WTC11 (cell line): ENCODE data around the gene MAGEA11. TPM values are rescaled to one million over a fixed set of nuclear protein-coding genes. Genes with fewer than 3 reads are reported as not detected.

ENCODE experiments used
- ATAC-seq: fragments of 200-7000 bp; cut with Tn5 transposase; 2 replicates; pipeline ENCODE4 v1.10.0; 2021; ENCODE audit warnings: mild to moderate bottlenecking, moderate library complexity
- CTCF ChIA-PET: fragments of 300-600 bp; sonication (Branson Sonifier 250); formaldehyde crosslinking; loops from one replicate; lab custom pipeline; 2021; ENCODE audit warnings: antibody characterized with exemption; lab: Charles Lee
- POLR2A ChIA-PET: fragments of 350-600 bp; sonication (Branson Sonifier 250); formaldehyde crosslinking; loops from one replicate; lab custom pipeline; 2021; ENCODE audit warnings: antibody characterized with exemption; lab: Charles Lee
- DNase-seq: peaks from one replicate; pipeline ENCODE4 v3.0.0; 2021; ENCODE audit warnings: low spot score
- H3K27ac Mint-ChIP-seq: 2 replicates; pipeline ENCODE4 v1.8.0; 2021; ENCODE audit warnings: mixed read lengths
- H3K27me3 Mint-ChIP-seq: 2 replicates; pipeline ENCODE4 v1.8.0; 2021; ENCODE audit warnings: low read depth, mild to moderate bottlenecking, moderate library complexity, mixed read lengths
- H3K36me3 Mint-ChIP-seq: 2 replicates; pipeline ENCODE4 v1.8.0; 2021; ENCODE audit warnings: mixed read lengths
- H3K4me1 Mint-ChIP-seq: 2 replicates; pipeline ENCODE4 v1.8.0; 2022; ENCODE audit warnings: mixed read lengths
- H3K4me3 Mint-ChIP-seq: 2 replicates; pipeline ENCODE4 v1.8.0; 2021; ENCODE audit warnings: mild to moderate bottlenecking, moderate library complexity, mixed read lengths
- H3K9me3 Mint-ChIP-seq: 2 replicates; pipeline ENCODE4 v1.8.0; 2021; ENCODE audit warnings: mixed read lengths
- ESRRA ChIP-seq: sonication (generic); formaldehyde crosslinking; IDR thresholded peaks from 2 replicates; pipeline ENCODE4 v1.8.1; 2022; ENCODE audit warnings: mild to moderate bottlenecking, missing genetic modification reagents, borderline replicate concordance
- GTF2I ChIP-seq: fragments of 250-450 bp; sonication (Bioruptor Pico); conservative IDR thresholded peaks from 2 replicates; pipeline ENCODE4 v1.4.0; 2021; ENCODE audit warnings: mild to moderate bottlenecking
- NFATC4 ChIP-seq: fragments of 250-450 bp; sonication (Bioruptor Pico); IDR thresholded peaks from 2 replicates; pipeline ENCODE4 v1.9.0; 2021; ENCODE audit warnings: mild to moderate bottlenecking
- NFE2L1 ChIP-seq: sonication (generic); formaldehyde crosslinking; IDR thresholded peaks from 2 replicates; pipeline ENCODE4 v1.8.1; 2023; ENCODE audit warnings: missing genetic modification reagents
- NR3C1 ChIP-seq: sonication (generic); formaldehyde crosslinking; conservative IDR thresholded peaks from 2 replicates; pipeline ENCODE4 v1.8.1; 2023; ENCODE audit warnings: low read depth, mild to moderate bottlenecking, missing genetic modification reagents
- SMAD3 ChIP-seq: sonication (generic); formaldehyde crosslinking; IDR thresholded peaks from 2 replicates; pipeline ENCODE4 v1.8.0; 2022; ENCODE audit warnings: missing genetic modification reagents, mild to moderate bottlenecking, borderline replicate concordance
- SMAD4 ChIP-seq: sonication (generic); formaldehyde crosslinking; IDR thresholded peaks from 2 replicates; pipeline ENCODE4 v1.8.0; 2022; ENCODE audit warnings: mild to moderate bottlenecking, missing genetic modification reagents
- TEAD1 ChIP-seq: sonication (generic); formaldehyde crosslinking; IDR thresholded peaks from 2 replicates; pipeline ENCODE4 v1.8.0; 2022; ENCODE audit warnings: mild to moderate bottlenecking, missing genetic modification reagents
- ZNF121 ChIP-seq: sonication (generic); formaldehyde crosslinking; IDR thresholded peaks from 2 replicates; pipeline ENCODE4 v1.8.0; 2023; ENCODE audit warnings: missing genetic modification reagents
- ZNF263 ChIP-seq: sonication (generic); formaldehyde crosslinking; IDR thresholded peaks from 2 replicates; pipeline ENCODE4 v1.8.1; 2022; ENCODE audit warnings: low read depth, mild to moderate bottlenecking, moderate library complexity, missing genetic modification reagents
- total RNA-seq: library from RNA; stranded (reverse); gene quantifications from 3 replicates; pipeline ENCODE4 v1.2.3, GENCODE V29; 2021
- TF ChIP-seq, protein P1 (sequence below): fragments of 250-450 bp; sonication (Bioruptor Pico); IDR thresholded peaks from 2 replicates; pipeline ENCODE4 v1.9.0; 2021; ENCODE audit warnings: mild to moderate bottlenecking
- TF ChIP-seq, protein P2 (sequence below): sonication (generic); formaldehyde crosslinking; IDR thresholded peaks from 2 replicates; pipeline ENCODE4 v1.8.1; 2022; ENCODE audit warnings: missing genetic modification reagents, borderline replicate concordance
- TF ChIP-seq, protein P3 (sequence below): sonication (generic); formaldehyde crosslinking; IDR thresholded peaks from 2 replicates; pipeline ENCODE4 v1.8.1; 2022; ENCODE audit warnings: low read depth, mild to moderate bottlenecking, moderate library complexity, missing genetic modification reagents, borderline replicate concordance
- TF ChIP-seq, protein P4 (sequence below): fragments of 250-450 bp; sonication (Bioruptor Pico); IDR thresholded peaks from 2 replicates; pipeline ENCODE4 v1.9.0; 2021; ENCODE audit warnings: mild to moderate bottlenecking
- TF ChIP-seq, protein P5 (sequence below): fragments of 250-450 bp; sonication (Bioruptor Pico); conservative IDR thresholded peaks from 2 replicates; pipeline ENCODE4 v1.9.0; 2021; ENCODE audit warnings: mild to moderate bottlenecking
- TF ChIP-seq, protein P6 (sequence below): sonication (generic); formaldehyde crosslinking; IDR thresholded peaks from 2 replicates; pipeline ENCODE4 v1.8.0; 2022; ENCODE audit warnings: mild to moderate bottlenecking, missing genetic modification reagents
- TF ChIP-seq, protein P7 (sequence below): fragments of 250-450 bp; sonication (Bioruptor Pico); IDR thresholded peaks from 2 replicates; pipeline ENCODE4 v1.8.0; 2021; ENCODE audit warnings: mild to moderate bottlenecking

MAGEA11 gene
- total RNA-seq, 1 experiment from 2014 or later = not detected

DNA sequence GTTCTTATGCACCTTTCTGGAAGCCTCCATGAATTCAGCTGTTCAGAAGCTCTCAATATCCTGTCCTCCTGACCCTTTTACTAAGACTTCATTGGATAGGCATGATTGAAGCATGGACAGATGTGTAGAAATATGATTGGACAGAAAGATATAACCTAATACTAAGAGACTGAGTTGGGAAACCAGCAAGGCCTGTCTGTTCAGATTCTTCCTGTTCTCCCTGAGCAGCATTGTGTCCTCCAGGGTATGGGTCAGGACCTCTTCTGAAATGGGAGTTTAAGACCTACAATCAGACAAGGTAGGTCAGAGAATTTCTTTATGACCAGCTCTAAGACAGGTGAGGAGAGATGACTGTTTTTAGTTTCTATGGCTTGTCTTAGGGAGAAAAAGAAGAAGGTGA is 23.9 kb upstream of the MAGEA11 start:
- POLR2A ChIA-PET = no interaction called here
- no peak overlapping the region for H3K27ac Mint-ChIP-seq
- no peak for ATAC-seq
- H3K27me3 Mint-ChIP-seq = peaks cover 50% of the 10 kb centered on the region
- no peak for DNase-seq
- no peak for TF ChIP-seq NFATC4 (CRISPR knock-in tag)
- TF ChIP-seq, protein P1, sequence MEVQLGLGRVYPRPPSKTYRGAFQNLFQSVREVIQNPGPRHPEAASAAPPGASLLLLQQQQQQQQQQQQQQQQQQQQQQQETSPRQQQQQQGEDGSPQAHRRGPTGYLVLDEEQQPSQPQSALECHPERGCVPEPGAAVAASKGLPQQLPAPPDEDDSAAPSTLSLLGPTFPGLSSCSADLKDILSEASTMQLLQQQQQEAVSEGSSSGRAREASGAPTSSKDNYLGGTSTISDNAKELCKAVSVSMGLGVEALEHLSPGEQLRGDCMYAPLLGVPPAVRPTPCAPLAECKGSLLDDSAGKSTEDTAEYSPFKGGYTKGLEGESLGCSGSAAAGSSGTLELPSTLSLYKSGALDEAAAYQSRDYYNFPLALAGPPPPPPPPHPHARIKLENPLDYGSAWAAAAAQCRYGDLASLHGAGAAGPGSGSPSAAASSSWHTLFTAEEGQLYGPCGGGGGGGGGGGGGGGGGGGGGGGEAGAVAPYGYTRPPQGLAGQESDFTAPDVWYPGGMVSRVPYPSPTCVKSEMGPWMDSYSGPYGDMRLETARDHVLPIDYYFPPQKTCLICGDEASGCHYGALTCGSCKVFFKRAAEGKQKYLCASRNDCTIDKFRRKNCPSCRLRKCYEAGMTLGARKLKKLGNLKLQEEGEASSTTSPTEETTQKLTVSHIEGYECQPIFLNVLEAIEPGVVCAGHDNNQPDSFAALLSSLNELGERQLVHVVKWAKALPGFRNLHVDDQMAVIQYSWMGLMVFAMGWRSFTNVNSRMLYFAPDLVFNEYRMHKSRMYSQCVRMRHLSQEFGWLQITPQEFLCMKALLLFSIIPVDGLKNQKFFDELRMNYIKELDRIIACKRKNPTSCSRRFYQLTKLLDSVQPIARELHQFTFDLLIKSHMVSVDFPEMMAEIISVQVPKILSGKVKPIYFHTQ = no peak
- TF ChIP-seq, protein P2, sequence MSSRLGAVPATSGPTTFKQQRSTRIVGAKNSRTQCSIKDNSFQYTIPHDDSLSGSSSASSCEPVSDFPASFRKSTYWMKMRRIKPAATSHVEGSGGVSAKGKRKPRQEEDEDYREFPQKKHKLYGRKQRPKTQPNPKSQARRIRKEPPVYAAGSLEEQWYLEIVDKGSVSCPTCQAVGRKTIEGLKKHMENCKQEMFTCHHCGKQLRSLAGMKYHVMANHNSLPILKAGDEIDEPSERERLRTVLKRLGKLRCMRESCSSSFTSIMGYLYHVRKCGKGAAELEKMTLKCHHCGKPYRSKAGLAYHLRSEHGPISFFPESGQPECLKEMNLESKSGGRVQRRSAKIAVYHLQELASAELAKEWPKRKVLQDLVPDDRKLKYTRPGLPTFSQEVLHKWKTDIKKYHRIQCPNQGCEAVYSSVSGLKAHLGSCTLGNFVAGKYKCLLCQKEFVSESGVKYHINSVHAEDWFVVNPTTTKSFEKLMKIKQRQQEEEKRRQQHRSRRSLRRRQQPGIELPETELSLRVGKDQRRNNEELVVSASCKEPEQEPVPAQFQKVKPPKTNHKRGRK (CRISPR knock-in tag) = no peak
- TF ChIP-seq TEAD1 = no peak
- TF ChIP-seq, protein P3, sequence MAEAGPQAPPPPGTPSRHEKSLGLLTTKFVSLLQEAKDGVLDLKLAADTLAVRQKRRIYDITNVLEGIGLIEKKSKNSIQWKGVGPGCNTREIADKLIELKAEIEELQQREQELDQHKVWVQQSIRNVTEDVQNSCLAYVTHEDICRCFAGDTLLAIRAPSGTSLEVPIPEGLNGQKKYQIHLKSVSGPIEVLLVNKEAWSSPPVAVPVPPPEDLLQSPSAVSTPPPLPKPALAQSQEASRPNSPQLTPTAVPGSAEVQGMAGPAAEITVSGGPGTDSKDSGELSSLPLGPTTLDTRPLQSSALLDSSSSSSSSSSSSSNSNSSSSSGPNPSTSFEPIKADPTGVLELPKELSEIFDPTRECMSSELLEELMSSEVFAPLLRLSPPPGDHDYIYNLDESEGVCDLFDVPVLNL (CRISPR knock-in tag) = no peak
- no peak for TF ChIP-seq GTF2I (CRISPR knock-in tag)
- TF ChIP-seq, protein P4, sequence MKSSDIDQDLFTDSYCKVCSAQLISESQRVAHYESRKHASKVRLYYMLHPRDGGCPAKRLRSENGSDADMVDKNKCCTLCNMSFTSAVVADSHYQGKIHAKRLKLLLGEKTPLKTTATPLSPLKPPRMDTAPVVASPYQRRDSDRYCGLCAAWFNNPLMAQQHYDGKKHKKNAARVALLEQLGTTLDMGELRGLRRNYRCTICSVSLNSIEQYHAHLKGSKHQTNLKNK (CRISPR knock-in tag) = no peak
- TF ChIP-seq, protein P5, sequence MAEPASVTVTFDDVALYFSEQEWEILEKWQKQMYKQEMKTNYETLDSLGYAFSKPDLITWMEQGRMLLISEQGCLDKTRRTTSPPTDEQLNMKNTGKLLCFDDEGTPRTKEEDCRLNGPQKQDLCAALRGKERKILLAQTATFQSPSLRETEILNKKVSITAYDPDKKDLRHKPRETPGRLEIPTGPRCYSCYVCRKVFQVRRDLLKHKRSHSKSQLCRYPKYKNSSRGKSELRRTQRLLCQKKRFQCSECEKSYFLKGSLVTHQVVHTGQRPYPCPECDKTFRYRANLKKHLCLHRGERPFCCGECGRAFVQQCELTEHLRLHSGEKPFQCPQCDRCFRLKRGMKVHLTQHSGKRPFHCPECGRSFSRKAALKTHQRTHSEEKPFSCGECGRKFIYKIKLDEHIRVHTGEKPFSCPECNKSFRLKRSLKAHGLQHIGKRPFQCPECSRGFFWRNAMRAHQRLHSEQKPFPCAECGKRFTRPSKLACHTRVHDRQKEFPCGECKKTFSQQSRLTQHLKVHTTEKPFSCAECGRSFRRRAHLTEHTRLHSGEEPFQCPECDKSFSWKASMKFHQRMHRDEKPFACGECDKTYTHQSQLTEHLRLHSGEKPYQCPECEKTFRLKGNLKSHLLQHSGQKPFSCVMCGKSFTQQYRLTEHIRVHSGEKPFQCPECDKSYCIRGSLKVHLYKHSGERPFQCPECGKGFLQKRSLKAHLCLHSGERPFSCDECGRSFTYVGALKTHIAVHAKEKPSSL (CRISPR knock-in tag) = no peak
- no peak for TF ChIP-seq ESRRA (CRISPR knock-in tag)
- TF ChIP-seq, all 79 proteins: peak for 0
- H3K4me1 Mint-ChIP-seq = peaks cover 12% of the 10 kb centered on the region
- no peak overlapping the region for H3K4me3 Mint-ChIP-seq
- CTCF ChIA-PET = no interaction called here
- peaks cover 24% of the 10 kb centered on the region for H3K9me3 Mint-ChIP-seq
- H3K36me3 Mint-ChIP-seq = peaks cover 10% of the 10 kb centered on the region; the same call in 1 of the 2 replicates

DNA sequence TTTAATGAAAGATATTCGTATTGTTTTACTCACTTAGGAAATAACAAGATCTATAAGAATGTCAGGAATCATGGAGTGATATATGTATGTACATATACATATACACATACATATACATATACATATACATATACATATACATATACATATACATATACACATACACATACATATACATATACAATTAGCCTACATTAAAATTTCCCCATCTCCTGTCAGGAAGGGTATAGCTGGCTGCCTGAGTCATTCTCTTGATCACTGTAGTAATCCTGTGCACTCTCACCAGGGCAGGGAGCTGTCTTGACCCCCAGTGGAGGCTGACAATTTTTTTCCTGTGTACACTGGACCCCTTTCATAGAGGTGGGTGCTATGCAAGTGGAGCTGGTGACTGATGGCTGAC is 23.3 kb upstream of the MAGEA11 start:
- H3K36me3 Mint-ChIP-seq = peaks cover 14% of the 10 kb centered on the region
- ATAC-seq = no peak
- CTCF ChIA-PET = no interaction called here

More for the DNA sequence above, 23.3 kb upstream of the MAGEA11 start:
- POLR2A ChIA-PET = no interaction called here
- Mint-ChIP-seq H3K4me3 (no peak overlapping the region), H3K4me1 (peaks cover 7% of the 10 kb centered on the region), H3K9me3 (peaks cover 29% of the 10 kb centered on the region), H3K27me3 (peaks cover 50% of the 10 kb centered on the region), H3K27ac (no peak overlapping the region)
- no peak for DNase-seq
- TF ChIP-seq NFE2L1 (CRISPR knock-in tag) = no peak
- TF ChIP-seq SMAD4 (CRISPR knock-in tag) = no peak
- TF ChIP-seq ZNF121 = no peak
- no peak for TF ChIP-seq ZNF263 (CRISPR knock-in tag)
- no peak for TF ChIP-seq NR3C1 (CRISPR knock-in tag)
- TF ChIP-seq SMAD3 (CRISPR knock-in tag) = no peak
- TF ChIP-seq, protein P6, sequence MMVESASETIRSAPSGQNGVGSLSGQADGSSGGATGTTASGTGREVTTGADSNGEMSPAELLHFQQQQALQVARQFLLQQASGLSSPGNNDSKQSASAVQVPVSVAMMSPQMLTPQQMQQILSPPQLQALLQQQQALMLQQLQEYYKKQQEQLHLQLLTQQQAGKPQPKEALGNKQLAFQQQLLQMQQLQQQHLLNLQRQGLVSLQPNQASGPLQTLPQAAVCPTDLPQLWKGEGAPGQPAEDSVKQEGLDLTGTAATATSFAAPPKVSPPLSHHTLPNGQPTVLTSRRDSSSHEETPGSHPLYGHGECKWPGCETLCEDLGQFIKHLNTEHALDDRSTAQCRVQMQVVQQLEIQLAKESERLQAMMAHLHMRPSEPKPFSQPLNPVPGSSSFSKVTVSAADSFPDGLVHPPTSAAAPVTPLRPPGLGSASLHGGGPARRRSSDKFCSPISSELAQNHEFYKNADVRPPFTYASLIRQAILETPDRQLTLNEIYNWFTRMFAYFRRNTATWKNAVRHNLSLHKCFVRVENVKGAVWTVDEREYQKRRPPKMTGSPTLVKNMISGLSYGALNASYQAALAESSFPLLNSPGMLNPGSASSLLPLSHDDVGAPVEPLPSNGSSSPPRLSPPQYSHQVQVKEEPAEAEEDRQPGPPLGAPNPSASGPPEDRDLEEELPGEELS (CRISPR knock-in tag) = no peak
- TF ChIP-seq, protein P7, sequence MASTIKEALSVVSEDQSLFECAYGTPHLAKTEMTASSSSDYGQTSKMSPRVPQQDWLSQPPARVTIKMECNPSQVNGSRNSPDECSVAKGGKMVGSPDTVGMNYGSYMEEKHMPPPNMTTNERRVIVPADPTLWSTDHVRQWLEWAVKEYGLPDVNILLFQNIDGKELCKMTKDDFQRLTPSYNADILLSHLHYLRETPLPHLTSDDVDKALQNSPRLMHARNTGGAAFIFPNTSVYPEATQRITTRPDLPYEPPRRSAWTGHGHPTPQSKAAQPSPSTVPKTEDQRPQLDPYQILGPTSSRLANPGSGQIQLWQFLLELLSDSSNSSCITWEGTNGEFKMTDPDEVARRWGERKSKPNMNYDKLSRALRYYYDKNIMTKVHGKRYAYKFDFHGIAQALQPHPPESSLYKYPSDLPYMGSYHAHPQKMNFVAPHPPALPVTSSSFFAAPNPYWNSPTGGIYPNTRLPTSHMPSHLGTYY (CRISPR knock-in tag) = no peak
- TF ChIP-seq, protein P4 (CRISPR knock-in tag) = no peak
- TF ChIP-seq, all 79 proteins: peak for 0
